Neural crest cell (in vitro differentiated cells): ENCODE measurements around the gene GAB4. TPM values are rescaled to one million over a fixed set of nuclear protein-coding genes. Genes with fewer than 3 reads are reported as not detected.

Experiments used
- DNase-seq: peaks from one replicate; pipeline ENCODE4 v3.0.0; 2021; ENCODE audit warnings: low read depth, mixed read lengths, low spot score
- H3K27ac Mint-ChIP-seq: one replicate; pipeline ENCODE4 v1.8.0; 2021; ENCODE audit warnings: mild to moderate bottlenecking, mixed read lengths; ENCODE audit not compliant: unreplicated experiment
- H3K27me3 Mint-ChIP-seq: 2 replicates; pipeline ENCODE4 v1.8.0; 2021; ENCODE audit warnings: low read depth, mild to moderate bottlenecking, mixed read lengths
- H3K36me3 Mint-ChIP-seq: 2 replicates; pipeline ENCODE4 v1.8.0; 2021; ENCODE audit warnings: low read depth, mild to moderate bottlenecking, mixed read lengths
- H3K4me1 Mint-ChIP-seq: 2 replicates; pipeline ENCODE4 v1.8.0; 2021; ENCODE audit warnings: mixed read lengths
- H3K4me3 Mint-ChIP-seq: one replicate; pipeline ENCODE4 v1.8.0; 2021; ENCODE audit warnings: mild to moderate bottlenecking, mixed read lengths
- H3K9me3 Mint-ChIP-seq: 2 replicates; pipeline ENCODE4 v1.8.0; 2021; ENCODE audit warnings: mixed read lengths
- CTCF ChIP-seq: fragments of 200-600 bp; sonication (generic); conservative IDR thresholded peaks from 2 replicates; pipeline ENCODE4 v1.5.0; 2021; ENCODE audit warnings: antibody characterized with exemption, mild to moderate bottlenecking
- total RNA-seq: library from RNA; stranded (reverse); gene quantifications from 2 replicates; pipeline ENCODE4 v1.2.1, GENCODE V29; 2021

Gene GAB4
- total RNA-seq, 1 donor from 2014 or later, result not detected

GRCh38 chr22:16988257-16988656 is 19.8 kb downstream of the GAB4 start:
- Mint-ChIP-seq H3K27me3 (peaks cover 29% of the 10 kb centered on the region), H3K9me3 (peaks cover 14% of the 10 kb centered on the region), H3K4me3 (no peak overlapping the region), H3K4me1 (no peaks in the 10 kb centered on the region), H3K36me3 (peaks cover 4% of the 10 kb centered on the region), H3K27ac (no peak overlapping the region)
- DNase-seq, result no peak
- no peak for TF ChIP-seq CTCF

GRCh38 chr22:16987822-16988221 is 20.2 kb downstream of the GAB4 start:
- Mint-ChIP-seq H3K4me3 (no peak overlapping the region), H3K27me3 (peaks cover 24% of the 10 kb centered on the region), H3K9me3 (peaks cover 17% of the 10 kb centered on the region), H3K4me1 (no peaks in the 10 kb centered on the region), H3K36me3 (peaks cover 4% of the 10 kb centered on the region), H3K27ac (no peak overlapping the region)
- no peak for DNase-seq
- TF ChIP-seq CTCF, result no peak

- no peaks in the 10 kb centered on the region for H3K36me3 Mint-ChIP-seq
- H3K4me3 Mint-ChIP-seq, result no peak overlapping the region
- TF ChIP-seq CTCF, result no peak
- peaks cover 3% of the 10 kb centered on the region for H3K4me1 Mint-ChIP-seq
- H3K27me3 Mint-ChIP-seq, result peaks cover 36% of the 10 kb centered on the region
- H3K9me3 Mint-ChIP-seq, result peaks cover 15% of the 10 kb centered on the region
- no peak for DNase-seq
- H3K27ac Mint-ChIP-seq, result no peak overlapping the region
These were observed 32.7 kb downstream of the GAB4 start for GRCh38 chr22:16975155-16975885.

GRCh38 chr22:16974298-16975084 is 33.5 kb downstream of the GAB4 start:
- Mint-ChIP-seq H3K4me1 (peaks cover 8% of the 10 kb centered on the region), H3K27me3 (peaks cover 38% of the 10 kb centered on the region), H3K9me3 (peaks cover 9% of the 10 kb centered on the region), H3K36me3 (no peaks in the 10 kb centered on the region), H3K4me3 (no peak overlapping the region), H3K27ac (no peak overlapping the region)
- DNase-seq, result no peak
- TF ChIP-seq CTCF, result no peak

GRCh38 chr22:16973591-16974297 is 34.3 kb downstream of the GAB4 start:
- no peak for TF ChIP-seq CTCF
- Mint-ChIP-seq H3K4me1 (peaks cover 8% of the 10 kb centered on the region), H3K36me3 (no peaks in the 10 kb centered on the region), H3K27ac (no peak overlapping the region), H3K9me3 (peaks cover 5% of the 10 kb centered on the region), H3K4me3 (no peak overlapping the region), H3K27me3 (peaks cover 38% of the 10 kb centered on the region)
- no peak for DNase-seq
